Fibroblast of mammary gland (primary cell): Measurements from ENCODE around the gene XK.

Experiments used
- DNase-seq: peaks from one replicate; pipeline ENCODE4 v3.0.0-alpha.2; 2010; ENCODE audit warnings: low read depth
- H3K4me3 ChIP-seq: 2 replicates; pipeline ENCODE4 v1.5.1; 2011; ENCODE audit warnings: low read depth, mild to moderate bottlenecking, low read length, moderate library complexity; ENCODE audit not compliant: control insufficient read depth
- TF ChIP-seq, protein P1 (sequence below): conservative IDR thresholded peaks from 2 replicates; pipeline ENCODE4 v1.5.1; 2011; ENCODE audit warnings: low read depth, low read length, inconsistent platforms; ENCODE audit not compliant: control insufficient read depth, insufficient read depth

Gene XK

GRCh38 chrX:37776283-37776986, 90.8 kb downstream of the XK start:
- TF ChIP-seq, protein P1, sequence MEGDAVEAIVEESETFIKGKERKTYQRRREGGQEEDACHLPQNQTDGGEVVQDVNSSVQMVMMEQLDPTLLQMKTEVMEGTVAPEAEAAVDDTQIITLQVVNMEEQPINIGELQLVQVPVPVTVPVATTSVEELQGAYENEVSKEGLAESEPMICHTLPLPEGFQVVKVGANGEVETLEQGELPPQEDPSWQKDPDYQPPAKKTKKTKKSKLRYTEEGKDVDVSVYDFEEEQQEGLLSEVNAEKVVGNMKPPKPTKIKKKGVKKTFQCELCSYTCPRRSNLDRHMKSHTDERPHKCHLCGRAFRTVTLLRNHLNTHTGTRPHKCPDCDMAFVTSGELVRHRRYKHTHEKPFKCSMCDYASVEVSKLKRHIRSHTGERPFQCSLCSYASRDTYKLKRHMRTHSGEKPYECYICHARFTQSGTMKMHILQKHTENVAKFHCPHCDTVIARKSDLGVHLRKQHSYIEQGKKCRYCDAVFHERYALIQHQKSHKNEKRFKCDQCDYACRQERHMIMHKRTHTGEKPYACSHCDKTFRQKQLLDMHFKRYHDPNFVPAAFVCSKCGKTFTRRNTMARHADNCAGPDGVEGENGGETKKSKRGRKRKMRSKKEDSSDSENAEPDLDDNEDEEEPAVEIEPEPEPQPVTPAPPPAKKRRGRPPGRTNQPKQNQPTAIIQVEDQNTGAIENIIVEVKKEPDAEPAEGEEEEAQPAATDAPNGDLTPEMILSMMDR: no peak
- DNase-seq: no peak

GRCh38 chrX:37776987-37777325, 91.4 kb downstream of the XK start:
- no peak for DNase-seq
- no peak overlapping the region for H3K4me3 ChIP-seq
- TF ChIP-seq, protein P1: no peak

More at GRCh38 chrX:37776283-37776986, 90.8 kb downstream of the XK start:
- H3K4me3 ChIP-seq: no peak overlapping the region

DNA sequence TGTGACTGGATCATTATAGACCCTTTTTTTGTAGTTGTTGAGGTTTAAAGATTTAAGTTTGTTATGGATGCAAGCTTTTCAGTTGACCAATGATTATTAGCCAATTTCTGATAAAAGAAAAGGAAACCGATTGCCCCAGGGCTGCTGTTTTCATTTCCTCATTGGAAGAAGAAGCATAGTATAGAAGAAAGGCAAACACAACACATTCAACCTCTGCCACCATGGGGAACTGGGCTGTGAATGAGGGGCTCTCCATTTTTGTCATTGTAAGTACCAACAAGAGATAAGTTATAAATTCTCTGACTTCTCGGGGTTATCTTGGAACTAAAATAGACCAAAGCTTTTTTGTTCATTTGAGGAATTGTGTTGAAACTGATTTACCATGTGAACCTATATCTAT, 94.3 kb downstream of the XK start, which contains the start of gene CYBB:
TSS of gene CYBB (plus strand) at position 203 of the 400 bp plus-strand sequence. CDS start at position 222, 19 bp downstream.
- H3K4me3 ChIP-seq: no peak within 1 kb of the TSS
- TF ChIP-seq, protein P1: no peak
- DNase-seq: no peak

DNA sequence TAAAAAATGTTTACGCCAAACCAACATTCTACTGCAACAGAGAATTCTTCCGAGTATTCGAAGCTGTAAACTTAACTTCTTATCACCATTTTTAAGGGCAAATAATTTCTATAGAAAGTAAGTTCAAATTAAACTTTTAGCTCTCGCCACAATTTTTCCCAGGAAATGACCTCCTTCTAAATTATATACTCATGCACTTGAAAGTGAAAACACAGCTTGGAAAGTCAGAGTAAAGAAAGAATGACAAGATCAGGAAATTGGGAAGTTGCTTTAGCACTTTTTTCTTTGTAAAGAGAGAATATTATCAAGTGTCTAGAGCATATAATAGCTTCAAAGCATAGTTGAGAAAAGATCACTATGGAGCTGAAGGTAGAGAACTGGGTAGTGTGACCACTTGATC, 95.5 kb downstream of the XK start:
- no peak for DNase-seq
- no peak overlapping the region for H3K4me3 ChIP-seq
- TF ChIP-seq, protein P1: no peak
